GM10266 (cell line): Measurements from ENCODE around the gene NUCB1.

Experiments
- DNase-seq: peaks from one replicate; pipeline ENCODE4 v3.0.0; 2012; ENCODE audit errors: extremely low spot score
- CTCF ChIP-seq: IDR thresholded peaks from 2 replicates; pipeline ENCODE4 v1.5.1; 2012; ENCODE audit warnings: mild to moderate bottlenecking, low read depth; ENCODE audit not compliant: control insufficient read depth, insufficient read depth; ENCODE audit errors: missing control alignments

Gene NUCB1

GRCh38 chr19:48954595-48955307, 54.6 kb downstream of the NUCB1 start, which contains the start of gene BAX:
Gene BAX (plus strand): TSS chr19:48954875. CDS start chr19:48954929, 54 bp downstream.
- DNase-seq: peak; percentile 98
- no peak for TF ChIP-seq CTCF

- no peak for DNase-seq
- TF ChIP-seq CTCF: no peak
Measured at GRCh38 chr19:48955308-48955958, 55.3 kb downstream of the NUCB1 start.

- TF ChIP-seq CTCF: no peak
- DNase-seq: no peak
Measured at GRCh38 chr19:48958006-48958405, 57.9 kb downstream of the NUCB1 start.

- DNase-seq: no peak
- TF ChIP-seq CTCF: no peak
Measured at GRCh38 chr19:48959341-48960239, 59.5 kb downstream of the NUCB1 start.

GRCh38 chr19:48961051-48961649, 61.0 kb downstream of the NUCB1 start:
- no peak for DNase-seq
- no peak for TF ChIP-seq CTCF

- no peak for TF ChIP-seq CTCF
- DNase-seq: no peak
Measured at GRCh38 chr19:48961673-48962028, 61.5 kb downstream of the NUCB1 start.
